Measurements from ENCODE around the gene CADM1.

- no peak for TF ChIP-seq POLR2A (IDR thresholded peaks at IDR 0.05)
- no peak for TF ChIP-seq CTCF (IDR thresholded peaks at IDR 0.05 in 4 of 5, conservative IDR thresholded peaks at IDR 0.05 in 1 of 5)
Measured at GRCh38 chr11:115238086-115238485, 266.1 kb downstream of the CADM1 start.

All from gastrocnemius medialis (tissue), 4 donors.